ENCODE data around the gene NKX2-2.

NKX2-2 gene

GRCh38 chr20:21464916-21465315 is 48.9 kb downstream of the NKX2-2 start:
- no peak overlapping the region for H3K27ac ChIP-seq (ENCODE audit: low read length)
- H2AFZ ChIP-seq (ENCODE audit: low read depth, low read length), result no peak overlapping the region
- H3K9me3 ChIP-seq (ENCODE audit: insufficient read depth, low read length), result no peaks in the 10 kb centered on the region
- H3K4me1 ChIP-seq (ENCODE audit: low read length), result peaks cover 4% of the 10 kb centered on the region; the same call in 1 of the 2 replicates
- no peak overlapping the region for H3K9ac ChIP-seq (ENCODE audit: low read length)
- no peak overlapping the region for H3K4me3 ChIP-seq (ENCODE audit: low read length)
- H3K36me3 ChIP-seq (replicated peaks; ENCODE audit: low read depth, low read length), result no peaks in the 10 kb centered on the region
- H4K20me1 ChIP-seq (ENCODE audit: insufficient read depth, low read length), result no peaks in the 10 kb centered on the region
- peaks cover under 1% of the 10 kb centered on the region; the same call in 1 of the 2 replicates for H3K27me3 ChIP-seq (ENCODE audit: low read depth, low read length)
- no peak overlapping the region for H3K4me2 ChIP-seq (ENCODE audit: low read length)
- no peak for TF ChIP-seq EZH2phosphoT487 (IDR thresholded peaks at IDR 0.05; ENCODE audit: low read depth)
- TF ChIP-seq, protein P1, sequence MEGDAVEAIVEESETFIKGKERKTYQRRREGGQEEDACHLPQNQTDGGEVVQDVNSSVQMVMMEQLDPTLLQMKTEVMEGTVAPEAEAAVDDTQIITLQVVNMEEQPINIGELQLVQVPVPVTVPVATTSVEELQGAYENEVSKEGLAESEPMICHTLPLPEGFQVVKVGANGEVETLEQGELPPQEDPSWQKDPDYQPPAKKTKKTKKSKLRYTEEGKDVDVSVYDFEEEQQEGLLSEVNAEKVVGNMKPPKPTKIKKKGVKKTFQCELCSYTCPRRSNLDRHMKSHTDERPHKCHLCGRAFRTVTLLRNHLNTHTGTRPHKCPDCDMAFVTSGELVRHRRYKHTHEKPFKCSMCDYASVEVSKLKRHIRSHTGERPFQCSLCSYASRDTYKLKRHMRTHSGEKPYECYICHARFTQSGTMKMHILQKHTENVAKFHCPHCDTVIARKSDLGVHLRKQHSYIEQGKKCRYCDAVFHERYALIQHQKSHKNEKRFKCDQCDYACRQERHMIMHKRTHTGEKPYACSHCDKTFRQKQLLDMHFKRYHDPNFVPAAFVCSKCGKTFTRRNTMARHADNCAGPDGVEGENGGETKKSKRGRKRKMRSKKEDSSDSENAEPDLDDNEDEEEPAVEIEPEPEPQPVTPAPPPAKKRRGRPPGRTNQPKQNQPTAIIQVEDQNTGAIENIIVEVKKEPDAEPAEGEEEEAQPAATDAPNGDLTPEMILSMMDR (IDR thresholded peaks at IDR 0.05; ENCODE audit: low read depth, low read length), result no peak
- no peaks in the 10 kb centered on the region for H3K79me2 ChIP-seq (ENCODE audit: low read length)

Measured in OCI-LY3 (cell line).